DOHH2 (cell line): Measurements from ENCODE around the gene CLEC9A.

Experiments used
- H3F3A ChIP-seq: fragments of 200-600 bp; sonication (generic), shearing (Covaris generic); 2 replicates; pipeline ENCODE4 v1.6.0; 2016; ENCODE audit warnings: antibody characterized with exemption, mild to moderate bottlenecking; ENCODE audit not compliant: control insufficient read depth, insufficient read depth
- H3K27ac ChIP-seq: fragments of 200-600 bp; sonication (generic); 2 replicates; pipeline ENCODE4 v1.5.1; 2014; ENCODE audit warnings: low read depth, mild to moderate bottlenecking, low read length, moderate library complexity
- H3K27me3 ChIP-seq: fragments of 200-600 bp; sonication (generic); 2 replicates; pipeline ENCODE4 v1.6.1; 2014; ENCODE audit warnings: mild to moderate bottlenecking, low read length, mixed read lengths; ENCODE audit not compliant: control insufficient read depth
- H3K36me3 ChIP-seq: fragments of 200-600 bp; sonication (generic); 2 replicates; pipeline ENCODE4 v1.6.1; 2014; ENCODE audit warnings: mild to moderate bottlenecking, low read length, moderate library complexity, mixed read lengths; ENCODE audit not compliant: control insufficient read depth
- H3K4me1 ChIP-seq: fragments of 200-600 bp; sonication (generic); 2 replicates; pipeline ENCODE4 v1.6.1; 2014; ENCODE audit warnings: mild to moderate bottlenecking, low read length, mixed read lengths; ENCODE audit not compliant: control insufficient read depth
- H3K4me2 ChIP-seq: fragments of 200-600 bp; sonication (generic); 2 replicates; pipeline ENCODE4 v1.6.0; 2014; ENCODE audit warnings: mild to moderate bottlenecking, low read length, moderate library complexity
- H3K4me3 ChIP-seq: fragments of 200-600 bp; sonication (generic); 2 replicates; pipeline ENCODE4 v1.5.1; 2014; ENCODE audit warnings: mild to moderate bottlenecking, low read length, mixed read lengths
- H3K79me2 ChIP-seq: fragments of 200-600 bp; sonication (generic); 2 replicates; pipeline ENCODE4 v1.6.1; 2014; ENCODE audit warnings: mild to moderate bottlenecking, low read length, mixed read lengths; ENCODE audit not compliant: control insufficient read depth
- H3K9me2 ChIP-seq: fragments of 200-600 bp; sonication (generic); replicated peaks from 2 replicates; pipeline ENCODE4 v1.6.1; 2014; ENCODE audit warnings: mild to moderate bottlenecking, low read length, mixed read lengths; ENCODE audit not compliant: control insufficient read depth
- H3K9me3 ChIP-seq: fragments of 200-600 bp; sonication (generic); 2 replicates; pipeline ENCODE4 v1.6.1; 2014; ENCODE audit warnings: antibody characterized with exemption, low read length, mixed read lengths; ENCODE audit not compliant: control insufficient read depth, insufficient read depth
- H4K20me1 ChIP-seq: fragments of 200-600 bp; sonication (generic); 2 replicates; pipeline ENCODE4 v1.6.0; 2014; ENCODE audit warnings: low read depth, mild to moderate bottlenecking, antibody characterized with exemption, low read length, moderate library complexity; ENCODE audit not compliant: control insufficient read depth, insufficient read depth
- EZH2phosphoT487 ChIP-seq: fragments of 200-600 bp; sonication (generic); IDR thresholded peaks from 2 replicates; pipeline ENCODE4 v1.6.1; 2017; ENCODE audit warnings: borderline replicate concordance, mild to moderate bottlenecking, antibody characterized with exemption, low read length, moderate library complexity, mixed read lengths
- TF ChIP-seq, protein P1 (sequence below): fragments of 200-600 bp; sonication (generic); IDR thresholded peaks from one replicate; pipeline ENCODE4 v1.5.1; 2014; ENCODE audit warnings: antibody characterized with exemption, mild to moderate bottlenecking, low read depth, low read length; ENCODE audit not compliant: poor library complexity, severe bottlenecking

Gene CLEC9A

DNA sequence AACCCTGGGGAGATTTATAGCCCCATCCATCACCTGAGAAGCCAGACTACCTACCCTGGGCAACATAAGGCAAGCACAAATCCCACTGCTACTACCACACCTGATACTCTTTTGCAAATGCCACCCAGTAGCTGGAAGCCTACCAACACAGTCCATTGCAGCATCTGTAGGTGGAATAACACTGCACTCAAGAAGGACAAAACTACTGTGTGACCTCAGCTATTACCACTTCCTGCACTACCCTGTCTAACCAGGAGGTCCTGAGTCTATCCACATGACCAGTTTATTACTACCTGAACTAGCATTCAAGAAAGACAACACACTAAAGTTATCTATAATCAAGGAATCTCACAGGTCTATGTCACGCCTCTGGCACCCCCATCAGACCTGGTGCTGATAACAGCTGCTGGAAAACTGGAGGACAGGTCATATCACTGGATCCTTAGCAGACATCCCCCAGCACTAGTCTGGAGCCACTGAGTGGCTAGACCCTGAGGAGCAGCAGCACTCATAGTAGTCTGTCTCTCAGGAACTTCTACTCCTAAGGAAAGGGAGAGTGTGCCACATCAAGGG is 71.3 kb downstream of the CLEC9A start:
- no peaks in the 10 kb centered on the region for H4K20me1 ChIP-seq
- no peak overlapping the region for H3K4me3 ChIP-seq
- H3K36me3 ChIP-seq: no peaks in the 10 kb centered on the region
- no peak for TF ChIP-seq EZH2phosphoT487
- TF ChIP-seq, protein P1, sequence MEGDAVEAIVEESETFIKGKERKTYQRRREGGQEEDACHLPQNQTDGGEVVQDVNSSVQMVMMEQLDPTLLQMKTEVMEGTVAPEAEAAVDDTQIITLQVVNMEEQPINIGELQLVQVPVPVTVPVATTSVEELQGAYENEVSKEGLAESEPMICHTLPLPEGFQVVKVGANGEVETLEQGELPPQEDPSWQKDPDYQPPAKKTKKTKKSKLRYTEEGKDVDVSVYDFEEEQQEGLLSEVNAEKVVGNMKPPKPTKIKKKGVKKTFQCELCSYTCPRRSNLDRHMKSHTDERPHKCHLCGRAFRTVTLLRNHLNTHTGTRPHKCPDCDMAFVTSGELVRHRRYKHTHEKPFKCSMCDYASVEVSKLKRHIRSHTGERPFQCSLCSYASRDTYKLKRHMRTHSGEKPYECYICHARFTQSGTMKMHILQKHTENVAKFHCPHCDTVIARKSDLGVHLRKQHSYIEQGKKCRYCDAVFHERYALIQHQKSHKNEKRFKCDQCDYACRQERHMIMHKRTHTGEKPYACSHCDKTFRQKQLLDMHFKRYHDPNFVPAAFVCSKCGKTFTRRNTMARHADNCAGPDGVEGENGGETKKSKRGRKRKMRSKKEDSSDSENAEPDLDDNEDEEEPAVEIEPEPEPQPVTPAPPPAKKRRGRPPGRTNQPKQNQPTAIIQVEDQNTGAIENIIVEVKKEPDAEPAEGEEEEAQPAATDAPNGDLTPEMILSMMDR: no peak
- peaks cover 9% of the 10 kb centered on the region for H3K27me3 ChIP-seq
- H3K27ac ChIP-seq: no peak overlapping the region
- H3K9me3 ChIP-seq: no peaks in the 10 kb centered on the region
- H3K4me1 ChIP-seq: no peaks in the 10 kb centered on the region
- H3K9me2 ChIP-seq: no peaks in the 10 kb centered on the region
- no peaks in the 10 kb centered on the region for H3K79me2 ChIP-seq
- no peak overlapping the region for H3K4me2 ChIP-seq
- H3F3A ChIP-seq: no peaks in the 10 kb centered on the region

DNA sequence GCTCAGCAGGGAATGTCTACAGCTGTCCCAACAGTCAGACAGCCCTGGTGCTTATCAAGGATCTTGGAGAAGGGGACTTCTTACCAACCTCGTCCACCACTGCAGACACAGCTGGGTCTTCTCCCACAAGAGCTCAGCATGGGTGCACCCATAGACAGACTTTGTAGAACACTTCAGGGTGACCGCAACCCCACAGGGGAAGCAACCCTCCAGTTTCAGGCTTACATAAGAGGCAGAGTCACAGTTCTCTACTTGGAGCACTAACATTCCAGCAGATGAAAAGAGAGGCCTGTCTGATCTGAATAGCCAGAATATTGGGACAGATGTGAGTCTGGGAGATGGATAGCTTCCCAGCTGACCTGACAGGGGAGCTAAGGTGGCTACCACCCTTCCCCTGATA is 71.8 kb downstream of the CLEC9A start:
- Histone ChIP-seq H3K9me2 (no peaks in the 10 kb centered on the region), H3K27me3 (peaks cover 3% of the 10 kb centered on the region; the same call in 1 of the 2 replicates), H3K9me3 (no peaks in the 10 kb centered on the region), H3K36me3 (no peaks in the 10 kb centered on the region), H3K4me3 (no peak overlapping the region), H3K4me2 (no peak overlapping the region), H4K20me1 (no peaks in the 10 kb centered on the region), H3K4me1 (no peaks in the 10 kb centered on the region), H3K79me2 (no peaks in the 10 kb centered on the region), H3F3A (no peaks in the 10 kb centered on the region), H3K27ac (no peak overlapping the region)
- TF ChIP-seq EZH2phosphoT487: no peak

DNA sequence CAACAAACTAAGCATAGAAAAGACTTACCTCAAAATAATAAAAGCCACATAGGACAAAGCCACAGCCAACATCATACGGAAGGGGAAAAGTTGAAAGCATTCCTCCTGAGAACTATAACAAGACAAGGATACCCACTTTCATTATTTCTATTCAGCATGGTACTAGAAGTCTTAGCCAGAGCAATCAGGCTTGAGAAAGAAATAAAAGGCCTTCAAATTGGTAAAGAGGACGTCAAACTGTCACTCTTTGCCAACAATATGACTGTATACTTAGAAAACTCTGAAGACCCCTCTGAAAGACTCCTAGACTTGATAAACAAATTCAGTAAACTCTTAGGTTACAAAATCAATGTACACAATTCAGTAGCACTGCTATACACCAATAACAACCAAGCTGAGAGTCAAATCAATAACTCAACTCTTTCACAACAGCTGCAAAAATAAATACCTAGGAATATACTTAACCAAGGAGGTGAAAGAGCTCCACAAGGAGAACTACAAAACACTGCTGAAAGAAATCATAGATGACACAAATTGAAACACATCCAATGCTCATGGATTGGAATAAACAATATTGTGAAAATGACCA is 79.9 kb downstream of the CLEC9A start:
- H4K20me1 ChIP-seq: no peaks in the 10 kb centered on the region
- H3K79me2 ChIP-seq: no peaks in the 10 kb centered on the region
- no peak overlapping the region for H3K4me3 ChIP-seq
- H3K27me3 ChIP-seq: no peaks in the 10 kb centered on the region
- no peaks in the 10 kb centered on the region for H3K9me2 ChIP-seq
- H3K36me3 ChIP-seq: no peaks in the 10 kb centered on the region
- H3F3A ChIP-seq: no peaks in the 10 kb centered on the region
- H3K4me2 ChIP-seq: no peak overlapping the region
- TF ChIP-seq EZH2phosphoT487: no peak
- TF ChIP-seq, protein P1: no peak
- no peaks in the 10 kb centered on the region for H3K9me3 ChIP-seq
- H3K27ac ChIP-seq: no peak overlapping the region
- H3K4me1 ChIP-seq: no peaks in the 10 kb centered on the region

DNA sequence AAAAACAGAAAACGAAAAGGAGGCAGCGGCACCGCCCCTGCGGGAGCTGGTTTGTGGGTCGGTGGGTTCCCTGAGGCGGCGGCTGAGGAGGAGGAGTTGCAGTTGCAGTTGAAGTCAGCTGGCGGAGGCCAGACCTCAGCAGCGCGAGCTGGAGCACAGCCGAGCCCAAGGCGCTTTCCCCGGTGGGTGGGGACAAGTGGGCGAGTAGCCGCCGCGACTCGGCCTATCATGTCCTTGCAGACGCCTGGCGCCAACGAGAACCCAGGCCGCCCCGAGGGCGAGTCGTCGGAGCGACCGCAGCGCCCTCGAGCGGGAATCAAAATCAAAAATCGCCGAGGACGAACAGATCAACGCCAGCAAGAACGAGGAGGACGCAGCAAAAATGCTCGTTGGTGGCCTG is 81.0 kb downstream of the CLEC9A start:
- TF ChIP-seq EZH2phosphoT487: no peak
- TF ChIP-seq, protein P1: no peak
- no peaks in the 10 kb centered on the region for H4K20me1 ChIP-seq
- H3K9me2 ChIP-seq: no peaks in the 10 kb centered on the region

More for the DNA sequence above, 81.0 kb downstream of the CLEC9A start:
- H3K27ac ChIP-seq: no peak overlapping the region
- H3K27me3 ChIP-seq: no peaks in the 10 kb centered on the region
- no peaks in the 10 kb centered on the region for H3K4me1 ChIP-seq
- no peaks in the 10 kb centered on the region for H3K9me3 ChIP-seq
- H3K4me3 ChIP-seq: no peak overlapping the region
- H3K79me2 ChIP-seq: no peaks in the 10 kb centered on the region
- no peak overlapping the region for H3K4me2 ChIP-seq
- H3K36me3 ChIP-seq: no peaks in the 10 kb centered on the region
- no peaks in the 10 kb centered on the region for H3F3A ChIP-seq
